BLaER1 treated with 17β-estradiol and CSF1 and Interleukin-3, amounts not matched to agents 10 nM and 100 nM (cell line): ENCODE data around the gene MEF2A.
A peak's percentile ranks its signal among the peaks of the same experiment; 100 is the strongest.

Experiments
- H3K27ac ChIP-seq, 11 experiments: shearing (Covaris generic); formaldehyde crosslinking; 2 replicates each; pipeline ENCODE4 v1.8.1; 2022
- H3K27me3 ChIP-seq, 11 experiments: shearing (Covaris generic); formaldehyde crosslinking; 2 replicates each; pipeline ENCODE4 v1.8.1; 2022
- H3K36me3 ChIP-seq, 11 experiments: shearing (Covaris generic); formaldehyde crosslinking; 2 replicates each; pipeline ENCODE4 v1.8.1; 2022
- H3K4me1 ChIP-seq, 10 experiments: shearing (Covaris generic); formaldehyde crosslinking; 2 replicates each; pipeline ENCODE4 v1.8.1; 2022
- H3K4me2 ChIP-seq, 11 experiments: shearing (Covaris generic); formaldehyde crosslinking; 2 replicates each; pipeline ENCODE4 v1.8.1; 2022
- H3K4me3 ChIP-seq, 10 experiments: shearing (Covaris generic); formaldehyde crosslinking; 2 replicates each; pipeline ENCODE4 v1.8.1; 2022
- H3K9ac ChIP-seq, 11 experiments: shearing (Covaris generic); formaldehyde crosslinking; 2 replicates each; pipeline ENCODE4 v1.8.1; 2022
- H3K9me3 ChIP-seq, 11 experiments: shearing (Covaris generic); formaldehyde crosslinking; replicated peaks in 1 of 11; 2 replicates each; pipeline ENCODE4 v1.8.1; 2022
- H4K20me1 ChIP-seq, 11 experiments: shearing (Covaris generic); formaldehyde crosslinking; 2 replicates each; pipeline ENCODE4 v1.8.1; 2022
- Cebpa-rat ChIP-seq, 11 experiments: shearing (Covaris generic); IDR thresholded peaks; 2 replicates each; pipeline ENCODE4 v1.8.1; 2022

The MEF2A gene

GRCh38 chr15:99604865-99605264 lies 39.1 kb downstream of the MEF2A start:
- Histone ChIP-seq H3K4me2 (peak overlapping the region; percentile 21 to 77 (median 52); a peak in 21 of 22 replicates), H3K36me3 (peaks cover 30 to 94% (median 77%) of the 10 kb centered on the region in 11 experiments), H3K9ac (peak overlapping the region in 8 of 11 experiments; percentile 6 to 59 (median 39); a peak in 9 of 22 replicates), H3K4me3 (no peak overlapping the region), H3K27ac (peak overlapping the region in 9 of 11 experiments; percentile 13 to 76 (median 61); a peak in 17 of 22 replicates), H3K4me1 (peaks cover 25 to 41% (median 30%) of the 10 kb centered on the region in 10 experiments), H4K20me1 (peaks cover 33 to 100% (median 68%) of the 10 kb centered on the region in 11 experiments; a peak in 20 of 22 replicates), H3K27me3 (no peaks in the 10 kb centered on the region), H3K9me3 (peaks cover 5 to 56% (median 39%) of the 10 kb centered on the region in 11 experiments; a peak in 20 of 22 replicates)
- peak in 6 of 11 experiments; percentile 29 to 74 (median 57); a peak in 8 of 22 replicates for TF ChIP-seq Cebpa-rat (IDR thresholded peaks at IDR 0.05)

GRCh38 chr15:99605490-99605931 lies 39.7 kb downstream of the MEF2A start:
- peak overlapping the region in 9 of 11 experiments; percentile 21 to 77 (median 55); a peak in 13 of 22 replicates for H3K4me2 ChIP-seq
- peaks cover 24 to 92% (median 73%) of the 10 kb centered on the region in 11 experiments for H3K36me3 ChIP-seq
- peak overlapping the region in 5 of 11 experiments; percentile 6 to 59 (median 19); a peak in 3 of 22 replicates for H3K9ac ChIP-seq
- H3K4me3 ChIP-seq = no peak overlapping the region
- peaks cover 25 to 41% (median 31%) of the 10 kb centered on the region in 10 experiments for H3K4me1 ChIP-seq
- H3K9me3 ChIP-seq = peaks cover 0 to 51% (median 34%) of the 10 kb centered on the region in 11 experiments; a peak in 20 of 22 replicates
- TF ChIP-seq Cebpa-rat (IDR thresholded peaks at IDR 0.05) = no peak
- peaks cover 33 to 96% (median 70%) of the 10 kb centered on the region in 11 experiments; a peak in 20 of 22 replicates for H4K20me1 ChIP-seq
- H3K27ac ChIP-seq = peak overlapping the region in 8 of 11 experiments; percentile 47 to 76 (median 64); a peak in 16 of 22 replicates
- H3K27me3 ChIP-seq = no peaks in the 10 kb centered on the region

- H3K27ac ChIP-seq = peak overlapping the region in 8 of 11 experiments; percentile 47 to 76 (median 64); a peak in 14 of 22 replicates
- H3K4me2 ChIP-seq = peak overlapping the region in 2 of 11 experiments; percentile 55 to 68; a peak in 1 of 22 replicates
- peaks cover 37 to 96% (median 73%) of the 10 kb centered on the region in 11 experiments; a peak in 20 of 22 replicates for H4K20me1 ChIP-seq
- no peak for TF ChIP-seq Cebpa-rat (IDR thresholded peaks at IDR 0.05)
- peaks cover 27 to 92% (median 73%) of the 10 kb centered on the region in 11 experiments for H3K36me3 ChIP-seq
- no peak overlapping the region for H3K4me3 ChIP-seq
- peaks cover 0 to 51% (median 35%) of the 10 kb centered on the region in 11 experiments; a peak in 14 of 22 replicates for H3K9me3 ChIP-seq
- H3K4me1 ChIP-seq = peaks cover 25 to 41% (median 31%) of the 10 kb centered on the region in 10 experiments
- no peak overlapping the region for H3K9ac ChIP-seq
- no peaks in the 10 kb centered on the region for H3K27me3 ChIP-seq
Observed at GRCh38 chr15:99605990-99606389, 40.2 kb downstream of the MEF2A start.

GRCh38 chr15:99606646-99607045 lies 40.9 kb downstream of the MEF2A start:
- no peak for TF ChIP-seq Cebpa-rat (IDR thresholded peaks at IDR 0.05)
- no peaks in the 10 kb centered on the region for H3K27me3 ChIP-seq
- H3K9me3 ChIP-seq = peaks cover 0 to 51% (median 36%) of the 10 kb centered on the region in 11 experiments; a peak in 14 of 22 replicates
- peaks cover 24 to 41% (median 31%) of the 10 kb centered on the region in 10 experiments for H3K4me1 ChIP-seq
- H3K36me3 ChIP-seq = peaks cover 30 to 92% (median 73%) of the 10 kb centered on the region in 11 experiments
- H3K4me2 ChIP-seq = no peak overlapping the region
- H4K20me1 ChIP-seq = peaks cover 39 to 96% (median 73%) of the 10 kb centered on the region in 11 experiments; a peak in 20 of 22 replicates
- H3K4me3 ChIP-seq = no peak overlapping the region
- no peak overlapping the region for H3K9ac ChIP-seq
- no peak overlapping the region for H3K27ac ChIP-seq

- no peak overlapping the region for H3K9ac ChIP-seq
- H3K27ac ChIP-seq = peak overlapping the region in 5 of 11 experiments; percentile 33 to 65 (median 58); a peak in 2 of 22 replicates
- no peak for TF ChIP-seq Cebpa-rat (IDR thresholded peaks at IDR 0.05)
- peaks cover 16 to 90% (median 71%) of the 10 kb centered on the region in 11 experiments; a peak in 19 of 22 replicates for H3K36me3 ChIP-seq
- H3K4me3 ChIP-seq = no peak overlapping the region
- peaks cover 0 to 51% (median 20%) of the 10 kb centered on the region in 11 experiments; a peak in 14 of 22 replicates for H3K9me3 ChIP-seq
- peaks cover 61 to 96% (median 87%) of the 10 kb centered on the region in 11 experiments; a peak in 21 of 22 replicates for H4K20me1 ChIP-seq
- H3K4me2 ChIP-seq = peak overlapping the region in 7 of 11 experiments; percentile 5 to 75 (median 53); a peak in 8 of 22 replicates
- peaks cover 0 to 62% (median 21%) of the 10 kb centered on the region in 10 experiments; a peak in 16 of 20 replicates for H3K4me1 ChIP-seq
- H3K27me3 ChIP-seq = no peaks in the 10 kb centered on the region
Observed at GRCh38 chr15:99613481-99613880, 47.7 kb downstream of the MEF2A start.

- H3K27me3 ChIP-seq = no peaks in the 10 kb centered on the region
- H3K36me3 ChIP-seq = peaks cover 10 to 88% (median 70%) of the 10 kb centered on the region in 11 experiments; a peak in 20 of 22 replicates
- peak overlapping the region in 7 of 11 experiments; percentile 5 to 75 (median 53); a peak in 11 of 22 replicates for H3K4me2 ChIP-seq
- H3K9me3 ChIP-seq = peaks cover 0 to 49% (median 17%) of the 10 kb centered on the region in 11 experiments; a peak in 14 of 22 replicates
- H3K27ac ChIP-seq = peak overlapping the region in 10 of 11 experiments; percentile 31 to 65 (median 44); a peak in 18 of 22 replicates
- peaks cover 0 to 62% (median 22%) of the 10 kb centered on the region in 10 experiments; a peak in 16 of 20 replicates for H3K4me1 ChIP-seq
- H4K20me1 ChIP-seq = peaks cover 59 to 96% (median 87%) of the 10 kb centered on the region in 11 experiments
- no peak overlapping the region for H3K4me3 ChIP-seq
- TF ChIP-seq Cebpa-rat (IDR thresholded peaks at IDR 0.05) = peak in 1 of 11 experiments; percentile 52; a peak in 3 of 22 replicates
- peak overlapping the region in 3 of 11 experiments; percentile 5 to 35 (median 11); a peak in 3 of 22 replicates for H3K9ac ChIP-seq
Observed at GRCh38 chr15:99613887-99614647, 48.3 kb downstream of the MEF2A start.

- Histone ChIP-seq H3K27me3 (no peaks in the 10 kb centered on the region), H3K4me2 (peak overlapping the region in 7 of 11 experiments; percentile 5 to 75 (median 53); a peak in 12 of 22 replicates), H3K4me1 (peaks cover 0 to 65% (median 23%) of the 10 kb centered on the region in 10 experiments; a peak in 16 of 20 replicates), H3K9me3 (peaks cover 0 to 51% (median 21%) of the 10 kb centered on the region in 11 experiments; a peak in 14 of 22 replicates), H3K27ac (peak overlapping the region in 10 of 11 experiments; percentile 31 to 65 (median 44); a peak in 17 of 22 replicates), H3K4me3 (no peak overlapping the region), H3K36me3 (peaks cover 9 to 92% (median 73%) of the 10 kb centered on the region in 11 experiments; a peak in 20 of 22 replicates), H4K20me1 (peaks cover 61 to 96% (median 92%) of the 10 kb centered on the region in 11 experiments), H3K9ac (peak overlapping the region in 3 of 11 experiments; percentile 5 to 35 (median 11); a peak in 3 of 22 replicates)
- no peak for TF ChIP-seq Cebpa-rat (IDR thresholded peaks at IDR 0.05)
Observed at GRCh38 chr15:99614749-99615288, 49.0 kb downstream of the MEF2A start.

GRCh38 chr15:99615460-99615859 lies 49.7 kb downstream of the MEF2A start:
- TF ChIP-seq Cebpa-rat (IDR thresholded peaks at IDR 0.05) = no peak
- Histone ChIP-seq H3K4me2 (peak overlapping the region in 1 of 11 experiments; percentile 53; a peak in 4 of 22 replicates), H3K27ac (no peak overlapping the region), H4K20me1 (peaks cover 61 to 100% (median 97%) of the 10 kb centered on the region in 11 experiments), H3K36me3 (peaks cover 13 to 97% (median 76%) of the 10 kb centered on the region in 11 experiments; a peak in 21 of 22 replicates), H3K9ac (no peak overlapping the region), H3K4me3 (no peak overlapping the region), H3K4me1 (peaks cover 0 to 68% (median 23%) of the 10 kb centered on the region in 10 experiments; a peak in 16 of 20 replicates), H3K9me3 (peaks cover 0 to 54% (median 26%) of the 10 kb centered on the region in 11 experiments; a peak in 17 of 22 replicates), H3K27me3 (no peaks in the 10 kb centered on the region)
